ENCODE results near the gene YTHDF2. TPM values are rescaled to one million over a fixed set of nuclear protein-coding genes. Genes with fewer than 3 reads are reported as not detected.

Gene YTHDF2
- total RNA-seq, 1 experiment from 2014 or later: 200 TPM

- Histone ChIP-seq H3K18ac (ENCODE audit: insufficient read length, low read depth, low read length) (no peak within 1 kb of the TSS), H3K56ac (ENCODE audit: insufficient read length, low read depth, low read length) (no peak within 1 kb of the TSS), H3K23ac (ENCODE audit: insufficient read length, low read depth, low read length) (no peak within 1 kb of the TSS), H2BK15ac (ENCODE audit: low read depth, low read length) (no peak within 1 kb of the TSS), H3T11ph (ENCODE audit: low read length) (no peak within 1 kb of the TSS), H3K79me1 (ENCODE audit: insufficient read depth, low read depth, low read length, poor library complexity, severe bottlenecking) (no peaks in the 10 kb centered on the region), H3K4ac (ENCODE audit: low read depth, low read length) (no peak within 1 kb of the TSS), H2AFZ (ENCODE audit: low read length) (no peak within 1 kb of the TSS), H3K9me3 (ENCODE audit: control insufficient read depth, low read depth, low read length) (no peaks in the 10 kb centered on the region), H2BK5ac (ENCODE audit: insufficient read length, low read length) (no peak within 1 kb of the TSS), H4K5ac (ENCODE audit: insufficient read length, low read depth, low read length) (no peak within 1 kb of the TSS), H3K9ac (ENCODE audit: extremely low read depth, insufficient read length, low read length) (no peak within 1 kb of the TSS), H4K91ac (ENCODE audit: insufficient read length, low read depth, low read length) (no peak within 1 kb of the TSS), H2AK5ac (ENCODE audit: insufficient read length, low read length) (no peak within 1 kb of the TSS), H3K27ac (ENCODE audit: insufficient read length, low read depth, low read length) (no peak within 1 kb of the TSS), H2BK120ac (ENCODE audit: low read depth, low read length, poor library complexity, severe bottlenecking) (no peak within 1 kb of the TSS), H3K23me2 (ENCODE audit: insufficient read length, low read depth, low read length, poor library complexity, severe bottlenecking) (no peaks in the 10 kb centered on the region), H3K14ac (ENCODE audit: insufficient read depth, low read length) (peak within 1 kb of the TSS; percentile 50; the same call in 1 of the 2 replicates), H3K4me2 (ENCODE audit: insufficient read depth, insufficient read length, low read length) (peak within 1 kb of the TSS; percentile 29), H3K27me3 (ENCODE audit: insufficient read depth, low read length) (peaks cover 25% of the 10 kb centered on the region), H2BK12ac (ENCODE audit: insufficient read length, low read depth, low read length) (no peak within 1 kb of the TSS), H2BK20ac (ENCODE audit: low read depth, low read length, poor library complexity, severe bottlenecking) (no peak within 1 kb of the TSS), H4K20me1 (ENCODE audit: control insufficient read depth, insufficient read depth, insufficient read length) (no peaks in the 10 kb centered on the region), H4K8ac (replicated peaks; ENCODE audit: insufficient read length, low read depth, low read length) (no peak within 1 kb of the TSS), H3K79me2 (ENCODE audit: insufficient read depth, low read length) (no peaks in the 10 kb centered on the region), H3K4me1 (ENCODE audit: insufficient read depth, low read length) (no peaks in the 10 kb centered on the region)
- TF ChIP-seq CTCF (conservative IDR thresholded peaks at IDR 0.05): no peak
- Mint-ChIP-seq H3K27ac (no peak within 1 kb of the TSS; a peak in 1 of 7 replicates), H3K27me3 (ENCODE audit: low read depth) (peaks cover 54% of the 10 kb centered on the region), H3K4me1 (peaks cover 12 to 28% of the 10 kb centered on the region in 2 experiments), H3K4me3 (peak within 1 kb of the TSS; percentile 56 to 76), H3K9me3 (peaks cover 2 to 10% of the 10 kb centered on the region in 2 experiments; a peak in 3 of 5 replicates), H3K36me3 (ENCODE audit: insufficient read depth in 1 of 3, low read depth in 3 of 3) (peaks cover 0 to 8% (median 5%) of the 10 kb centered on the region in 3 experiments; a peak in 3 of 7 replicates)
- no peak for DNase-seq
- WGBS (ENCODE audit: extremely low coverage, insufficient read length, low lambda C conversion rate): no CpG with 5 or more reads among the region's 108 CpGs
These were observed 75.3 kb downstream of the YTHDF2 start, which contains the start of gene OPRD1 for GRCh38 chr1:28811766-28812668. Gene OPRD1 (plus strand): TSS chr1:28812170. CDS start chr1:28812384, 214 bp downstream.

Data from H9 (cell line).